CD4-positive, alpha-beta T cell (primary cell): ENCODE data around the gene RNF212. TPM values are rescaled to one million over a fixed set of nuclear protein-coding genes. Genes with fewer than 3 reads are reported as not detected.
A peak's percentile ranks its signal among the peaks of the same experiment; 100 is the strongest.

ENCODE experiments used
- ATAC-seq: fragments of 200-7000 bp; cut with Tn5 transposase; one replicate; pipeline ENCODE4 v1.10.0; 2022; ENCODE audit warnings: mild to moderate bottlenecking; ENCODE audit not compliant: poor library complexity
- CTCF ChIA-PET: fragments of 350-600 bp; sonication (Branson Sonifier 250); formaldehyde crosslinking; loops from one replicate; lab custom pipeline; 2021; ENCODE audit warnings: antibody characterized with exemption, inconsistent platforms; lab: Charles Lee
- POLR2A ChIA-PET: fragments of 350-600 bp; sonication (Branson Sonifier 250); formaldehyde crosslinking; loops from one replicate; lab custom pipeline; 2021; ENCODE audit warnings: antibody characterized with exemption, inconsistent platforms; lab: Charles Lee
- DNase-seq, 14 experiments: peaks; one replicate each; pipeline ENCODE4 v3.0.0-alpha.2; 2013 to 2020; ENCODE audit warnings: mixed read lengths in 2 of 14
- H3K27ac ChIP-seq, 2 donors: one replicate each; pipeline versions ENCODE4 v1.5.1 to v1.7.0; 2013; ENCODE audit warnings: low read length in 2 of 2, low read depth in 1 of 2, mild to moderate bottlenecking in 1 of 2
- H3K27me3 ChIP-seq, 2 experiments: 1 replicate in 1 of 2; 2 replicates in 1 of 2; pipeline versions ENCODE4 v1.6.1 to v1.7.0; 2013; ENCODE audit warnings: low read length in 2 of 2, control low read depth in 1 of 2, mild to moderate bottlenecking in 1 of 2, moderate library complexity in 1 of 2; ENCODE audit not compliant: insufficient read depth in 2 of 2, control insufficient read depth in 1 of 2
- H3K36me3 ChIP-seq: one replicate; pipeline ENCODE4 v1.6.1; 2013; ENCODE audit warnings: low read length, control low read depth; ENCODE audit not compliant: insufficient read depth
- H3K4me1 ChIP-seq: one replicate; pipeline ENCODE4 v1.6.1; 2013; ENCODE audit warnings: low read length, control low read depth; ENCODE audit not compliant: insufficient read depth
- H3K4me3 ChIP-seq: one replicate; pipeline ENCODE4 v1.5.1; 2013; ENCODE audit warnings: mild to moderate bottlenecking, low read length, moderate library complexity
- H3K9me3 ChIP-seq, 2 experiments: 1 replicate in 1 of 2; 2 replicates in 1 of 2; pipeline versions ENCODE4 v1.6.1 to v1.7.0; 2013; ENCODE audit warnings: low read length in 2 of 2, mild to moderate bottlenecking in 2 of 2, control low read depth in 1 of 2, moderate library complexity in 1 of 2; ENCODE audit not compliant: control insufficient read depth in 1 of 2, insufficient read depth in 1 of 2
- H3K27ac Mint-ChIP-seq: one replicate; pipeline ENCODE4 v1.8.0; 2020; ENCODE audit warnings: mixed read lengths
- H3K27me3 Mint-ChIP-seq: one replicate; pipeline ENCODE4 v1.8.0; 2021; ENCODE audit warnings: mixed read lengths
- H3K36me3 Mint-ChIP-seq: one replicate; pipeline ENCODE4 v1.8.0; 2021; ENCODE audit warnings: low read depth, mixed read lengths
- H3K4me1 Mint-ChIP-seq: one replicate; pipeline ENCODE4 v1.8.0; 2021; ENCODE audit warnings: low read depth, mixed read lengths
- H3K4me3 Mint-ChIP-seq: one replicate; pipeline ENCODE4 v1.8.0; 2020; ENCODE audit warnings: mild to moderate bottlenecking, mixed read lengths
- H3K9me3 Mint-ChIP-seq: one replicate; pipeline ENCODE4 v1.8.0; 2020; ENCODE audit warnings: mixed read lengths
- CTCF ChIP-seq: fragments of 200-600 bp; IDR thresholded peaks from one replicate; pipeline ENCODE4 v1.8.0; 2022; ENCODE audit warnings: antibody characterized with exemption, mild to moderate bottlenecking
- intact Hi-C, 2 experiments: fragments of 100-400 bp; cut with DNase I in 1 of 2; cut with micrococcal nuclease in 1 of 2; formaldehyde crosslinking; loops; one replicate each; pipeline versions ENCODE4 v1.15.1 to v1.9.0; 2023 to 2025; cut with DNase I, micrococcal nuclease
- total RNA-seq, 174 experiments: library from RNA in 2 of 174; stranded (reverse) in 2 of 174; gene quantifications; one replicate each; pipeline ENCODE4 v1.2.3 and lab custom pipeline; 2021 to 2026

Gene RNF212
- total RNA-seq, 2 experiments from 2014 or later = 5.6 to 8.3 TPM

DNA sequence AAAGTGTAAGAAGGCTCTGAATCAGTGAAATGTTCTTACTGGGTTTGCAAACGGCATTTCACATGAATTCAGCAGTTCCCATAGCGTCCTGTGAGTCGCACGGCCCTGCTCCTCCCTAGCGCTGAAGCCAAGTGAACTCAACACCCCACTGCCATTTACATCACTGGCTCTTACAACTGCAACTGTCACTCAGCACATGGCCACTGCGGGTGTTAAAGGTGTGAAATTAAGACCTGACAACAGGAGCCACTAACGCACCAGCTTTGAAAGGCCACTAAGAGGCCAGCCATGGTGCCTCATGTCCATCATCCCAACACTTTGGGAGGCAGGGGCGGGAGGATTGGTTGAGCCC lies 31.7 kb downstream of the RNF212 start:
- Histone ChIP-seq H3K27me3 (peaks cover 2 to 4% of the 10 kb centered on the region in 2 experiments), H3K4me3 (no peak overlapping the region), H3K36me3 (no peaks in the 10 kb centered on the region), H3K9me3 (peaks cover 0 to 9% of the 10 kb centered on the region in 2 experiments), H3K4me1 (no peaks in the 10 kb centered on the region), H3K27ac (no peak overlapping the region)
- no peak overlapping the region for H3K4me3 Mint-ChIP-seq
- H3K4me1 Mint-ChIP-seq = no peaks in the 10 kb centered on the region
- H3K27me3 Mint-ChIP-seq = peaks cover 33% of the 10 kb centered on the region
- no peak for DNase-seq
- no peak for TF ChIP-seq CTCF
- ATAC-seq = no peak
- H3K9me3 Mint-ChIP-seq = no peaks in the 10 kb centered on the region
- POLR2A ChIA-PET = no interaction called here
- H3K36me3 Mint-ChIP-seq = no peaks in the 10 kb centered on the region
- CTCF ChIA-PET = no interaction called here
- intact Hi-C loops = no loop called here
- H3K27ac Mint-ChIP-seq = no peak overlapping the region

- intact Hi-C loops = no loop called here
- H3K9me3 Mint-ChIP-seq = no peaks in the 10 kb centered on the region
- TF ChIP-seq CTCF = no peak
- H3K36me3 Mint-ChIP-seq = no peaks in the 10 kb centered on the region
- Histone ChIP-seq H3K27me3 (peaks cover 2 to 4% of the 10 kb centered on the region in 2 experiments), H3K4me1 (no peaks in the 10 kb centered on the region), H3K4me3 (no peak overlapping the region), H3K27ac (no peak overlapping the region), H3K9me3 (peaks cover 0 to 9% of the 10 kb centered on the region in 2 experiments), H3K36me3 (no peaks in the 10 kb centered on the region)
- H3K27ac Mint-ChIP-seq = no peak overlapping the region
- DNase-seq (peak in 2 of 14 experiments; percentile 24 to 35), ATAC-seq (peak; percentile 52)
- no peaks in the 10 kb centered on the region for H3K4me1 Mint-ChIP-seq
- H3K27me3 Mint-ChIP-seq = peaks cover 33% of the 10 kb centered on the region
- POLR2A ChIA-PET = no interaction called here
- no peak overlapping the region for H3K4me3 Mint-ChIP-seq
- CTCF ChIA-PET = no interaction called here
These were observed 32.2 kb downstream of the RNF212 start for GRCh38 chr4:1080961-1081688.

DNA sequence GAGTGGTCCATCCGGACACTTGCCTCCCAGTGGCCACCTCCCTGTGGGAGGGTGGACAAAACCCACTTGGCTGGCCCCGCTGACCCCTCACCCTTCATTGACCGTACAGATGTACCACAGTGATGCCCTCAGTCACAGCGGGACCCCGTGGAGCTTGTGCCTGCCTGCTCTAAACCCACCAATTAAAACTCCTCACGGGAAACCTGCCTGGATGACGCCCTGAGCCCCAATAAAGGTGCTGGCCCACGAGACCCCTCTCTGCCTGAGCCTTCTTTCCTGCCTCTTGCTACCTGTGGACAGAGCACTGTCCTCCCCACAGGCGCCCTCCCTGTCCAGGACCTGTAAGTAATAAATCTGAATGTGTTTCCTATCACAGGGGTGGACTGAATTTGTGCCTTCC lies 32.9 kb downstream of the RNF212 start:
- no peaks in the 10 kb centered on the region for H3K4me1 Mint-ChIP-seq
- intact Hi-C loops = no loop called here
- ATAC-seq = no peak
- H3K9me3 Mint-ChIP-seq = no peaks in the 10 kb centered on the region
- H3K27me3 Mint-ChIP-seq = peaks cover 29% of the 10 kb centered on the region
- no peak overlapping the region for H3K27ac ChIP-seq
- H3K27me3 ChIP-seq = peaks cover 2 to 4% of the 10 kb centered on the region in 2 experiments
- no peak overlapping the region for H3K27ac Mint-ChIP-seq
- no peak overlapping the region for H3K4me3 Mint-ChIP-seq
- no peak overlapping the region for H3K4me3 ChIP-seq
- peaks cover 0 to 9% of the 10 kb centered on the region in 2 experiments for H3K9me3 ChIP-seq
- no peak for DNase-seq
- no peaks in the 10 kb centered on the region for H3K36me3 Mint-ChIP-seq
- POLR2A ChIA-PET = no interaction called here
- H3K4me1 ChIP-seq = no peaks in the 10 kb centered on the region
- no peaks in the 10 kb centered on the region for H3K36me3 ChIP-seq
- no peak for TF ChIP-seq CTCF
- CTCF ChIA-PET = no interaction called here
